Calu3 (cell line): ENCODE results near the gene ARMC9. TPM values are rescaled to one million over a fixed set of nuclear protein-coding genes. Genes with fewer than 3 reads are reported as not detected.
"Not testable (repeated sequence)": the region's sequence is repeated elsewhere in the genome, so short reads cannot be mapped to it uniquely, and the experiment has no call there.

Experiments
- BruUV-seq: library from RNA; stranded (reverse); fragments of 400-500 nt; replicated peaks from 2 replicates; lab custom pipeline; 2021; lab: Mats Ljungman, UMichigan
- CTCF ChIA-PET: fragments of 300-600 bp; sonication (Branson Sonifier 250); formaldehyde crosslinking; loops from one replicate; lab custom pipeline; 2022; ENCODE audit warnings: antibody characterized with exemption; lab: Charles Lee
- DNase-seq: peaks from one replicate; pipeline ENCODE4 v3.0.0; 2022
- H3K27ac Mint-ChIP-seq: one replicate; pipeline ENCODE4 v1.8.0; 2022; ENCODE audit warnings: mixed read lengths; ENCODE audit not compliant: unreplicated experiment
- H3K27me3 Mint-ChIP-seq: one replicate; pipeline ENCODE4 v1.8.0; 2022; ENCODE audit warnings: mixed read lengths; ENCODE audit not compliant: unreplicated experiment
- H3K36me3 Mint-ChIP-seq: one replicate; pipeline ENCODE4 v1.8.0; 2022; ENCODE audit warnings: mild to moderate bottlenecking, moderate library complexity, mixed read lengths; ENCODE audit not compliant: insufficient read depth, unreplicated experiment
- H3K4me1 Mint-ChIP-seq: one replicate; pipeline ENCODE4 v1.8.0; 2022; ENCODE audit warnings: mild to moderate bottlenecking, low read depth, mixed read lengths; ENCODE audit not compliant: unreplicated experiment
- H3K4me3 Mint-ChIP-seq: one replicate; pipeline ENCODE4 v1.8.0; 2022; ENCODE audit warnings: mild to moderate bottlenecking, low read depth, moderate library complexity, mixed read lengths; ENCODE audit not compliant: unreplicated experiment
- H3K9me3 Mint-ChIP-seq: one replicate; pipeline ENCODE4 v1.8.0; 2022; ENCODE audit warnings: low read depth, mixed read lengths; ENCODE audit not compliant: unreplicated experiment
- intact Hi-C: fragments of 100-400 bp; cut with micrococcal nuclease; formaldehyde crosslinking; loops from one replicate; pipeline ENCODE4 v1.10.0; 2022; ENCODE audit not compliant: unreplicated experiment
- total RNA-seq: library from RNA; stranded (reverse); gene quantifications from 2 replicates; pipeline ENCODE4 v1.2.3, GENCODE V29; 2022
- TF ChIP-seq, protein P1 (sequence below): fragments of 200-600 bp; IDR thresholded peaks from one replicate; pipeline ENCODE4 v1.8.0; 2022; ENCODE audit warnings: antibody characterized with exemption; ENCODE audit not compliant: unreplicated experiment

The ARMC9 gene
- total RNA-seq, 1 experiment from 2014 or later = 13.6 TPM

DNA sequence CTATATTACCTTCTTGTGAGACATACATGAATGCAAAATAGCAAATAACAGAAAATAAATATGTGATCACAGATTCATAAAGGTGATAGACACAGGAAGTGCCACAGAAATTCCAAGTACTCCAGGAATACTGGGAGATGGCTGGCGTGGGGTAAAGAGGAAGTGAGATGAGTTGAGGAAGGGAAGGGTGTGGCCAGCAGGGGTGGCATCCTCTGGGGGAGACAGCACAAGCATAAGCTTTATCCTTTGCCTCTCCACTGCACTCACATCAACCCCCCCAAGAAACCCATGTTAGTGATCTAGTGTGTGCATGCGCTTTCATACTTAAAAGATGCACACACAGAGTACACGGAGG is 102.3 kb downstream of the ARMC9 start:
- Mint-ChIP-seq H3K4me1 (peaks cover 13% of the 10 kb centered on the region), H3K36me3 (no peaks in the 10 kb centered on the region), H3K27me3 (no peaks in the 10 kb centered on the region), H3K9me3 (no peaks in the 10 kb centered on the region), H3K4me3 (no peak overlapping the region), H3K27ac (no peak overlapping the region)
- DNase-seq = no peak
- TF ChIP-seq, protein P1, sequence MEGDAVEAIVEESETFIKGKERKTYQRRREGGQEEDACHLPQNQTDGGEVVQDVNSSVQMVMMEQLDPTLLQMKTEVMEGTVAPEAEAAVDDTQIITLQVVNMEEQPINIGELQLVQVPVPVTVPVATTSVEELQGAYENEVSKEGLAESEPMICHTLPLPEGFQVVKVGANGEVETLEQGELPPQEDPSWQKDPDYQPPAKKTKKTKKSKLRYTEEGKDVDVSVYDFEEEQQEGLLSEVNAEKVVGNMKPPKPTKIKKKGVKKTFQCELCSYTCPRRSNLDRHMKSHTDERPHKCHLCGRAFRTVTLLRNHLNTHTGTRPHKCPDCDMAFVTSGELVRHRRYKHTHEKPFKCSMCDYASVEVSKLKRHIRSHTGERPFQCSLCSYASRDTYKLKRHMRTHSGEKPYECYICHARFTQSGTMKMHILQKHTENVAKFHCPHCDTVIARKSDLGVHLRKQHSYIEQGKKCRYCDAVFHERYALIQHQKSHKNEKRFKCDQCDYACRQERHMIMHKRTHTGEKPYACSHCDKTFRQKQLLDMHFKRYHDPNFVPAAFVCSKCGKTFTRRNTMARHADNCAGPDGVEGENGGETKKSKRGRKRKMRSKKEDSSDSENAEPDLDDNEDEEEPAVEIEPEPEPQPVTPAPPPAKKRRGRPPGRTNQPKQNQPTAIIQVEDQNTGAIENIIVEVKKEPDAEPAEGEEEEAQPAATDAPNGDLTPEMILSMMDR = no peak
- CTCF ChIA-PET = interaction anchor here (1.1 kb wide), 1 partner anchor 105 kb away, joined by 3 read pairs; no protein-coding TSS in a partner anchor
- BruUV-seq = no TSS peak
- intact Hi-C loops = no loop called here

DNA sequence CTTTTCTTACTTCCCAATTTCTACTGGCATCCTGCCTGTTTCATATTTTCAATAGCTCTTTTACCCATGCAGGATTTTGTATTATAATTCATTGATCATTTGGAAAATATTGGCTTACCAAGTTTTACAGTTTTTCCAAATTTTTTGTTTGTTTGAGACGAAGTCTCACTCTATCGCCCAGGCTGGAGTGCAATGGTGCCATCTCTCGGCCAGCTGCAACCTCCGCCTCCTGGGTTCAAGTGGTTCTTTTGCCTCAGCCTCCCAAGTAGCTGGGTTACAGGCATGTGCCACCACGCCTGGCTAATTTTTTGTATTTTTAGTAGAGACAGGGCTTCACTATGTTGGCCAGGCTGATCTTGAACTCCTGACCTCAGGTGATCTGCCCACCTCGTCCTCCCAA is 105.8 kb downstream of the ARMC9 start:
- H3K9me3 Mint-ChIP-seq, DNase-seq, intact Hi-C loops, H3K36me3 Mint-ChIP-seq, H3K27ac Mint-ChIP-seq, H3K4me3 Mint-ChIP-seq, CTCF ChIA-PET, BruUV-seq, H3K27me3 Mint-ChIP-seq: not testable (repeated sequence)
- H3K4me1 Mint-ChIP-seq = peaks cover 23% of the 10 kb centered on the region

DNA sequence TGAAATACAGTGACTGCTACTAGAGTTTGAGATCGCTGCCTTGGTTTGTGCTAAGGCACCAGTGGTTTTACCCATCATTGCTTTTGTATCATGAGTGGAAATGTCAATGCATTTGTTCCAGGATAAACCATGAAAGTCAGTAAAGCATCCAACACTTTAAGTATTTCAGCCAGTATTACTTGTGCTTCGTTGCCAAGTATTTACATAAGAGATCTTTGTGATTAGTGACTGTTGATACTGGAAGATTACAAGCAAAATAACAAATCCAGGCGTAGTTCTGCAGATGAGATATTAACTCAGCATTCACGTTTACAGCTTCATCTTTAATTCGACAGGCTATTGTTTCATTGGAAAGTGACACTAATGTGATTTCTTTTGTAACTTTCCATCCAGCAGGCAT is 106.8 kb downstream of the ARMC9 start:
- no peaks in the 10 kb centered on the region for H3K9me3 Mint-ChIP-seq
- no peak overlapping the region for H3K27ac Mint-ChIP-seq
- BruUV-seq = no TSS peak
- H3K4me3 Mint-ChIP-seq = no peak overlapping the region
- intact Hi-C loops = loop anchor here (5.0 kb wide), 1 partner anchor 37 kb away; no protein-coding TSS in a partner anchor
- TF ChIP-seq, protein P1 = no peak
- DNase-seq = no peak
- H3K4me1 Mint-ChIP-seq = peaks cover 16% of the 10 kb centered on the region
- no peaks in the 10 kb centered on the region for H3K36me3 Mint-ChIP-seq
- CTCF ChIA-PET = no interaction called here
- no peaks in the 10 kb centered on the region for H3K27me3 Mint-ChIP-seq

DNA sequence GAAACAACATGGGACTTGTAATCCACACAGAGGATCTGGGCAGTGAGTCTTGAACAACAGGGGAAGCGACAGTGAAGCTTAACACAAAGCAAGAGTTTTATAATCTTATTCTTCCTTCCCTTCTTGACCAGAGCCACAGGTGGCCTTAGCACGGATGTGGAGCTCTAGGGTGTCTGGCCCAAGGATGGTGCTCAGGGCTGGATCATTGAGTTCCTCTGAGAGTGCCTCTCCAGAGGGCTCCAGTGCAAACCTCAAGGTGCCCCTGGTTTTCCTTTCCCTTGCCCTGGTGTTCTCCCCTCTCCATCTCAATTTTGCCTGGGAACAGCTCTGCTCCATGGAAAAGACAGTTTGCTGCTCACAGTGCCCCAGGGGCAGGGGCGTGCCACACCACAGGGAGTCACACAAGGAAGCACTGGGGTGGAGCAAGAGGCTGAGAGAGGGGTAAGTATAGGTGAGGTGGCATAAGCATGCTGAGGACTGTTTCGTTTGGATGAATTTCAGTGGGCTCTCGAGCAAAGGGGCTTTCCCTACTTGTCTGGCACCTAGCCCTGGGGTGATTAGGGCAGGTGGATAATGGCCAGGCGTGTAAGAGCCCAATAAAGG is 108.5 kb downstream of the ARMC9 start:
- BruUV-seq = no TSS peak
- no peaks in the 10 kb centered on the region for H3K9me3 Mint-ChIP-seq
- intact Hi-C loops = loop anchor here (5.0 kb wide), 1 partner anchor 35 kb away; no protein-coding TSS in a partner anchor
- H3K4me1 Mint-ChIP-seq = peaks cover 11% of the 10 kb centered on the region
- H3K27me3 Mint-ChIP-seq = no peaks in the 10 kb centered on the region
- DNase-seq = peak; percentile 16
- H3K27ac Mint-ChIP-seq = no peak overlapping the region
- TF ChIP-seq, protein P1 = no peak
- CTCF ChIA-PET = interaction anchor here (0.6 to 1.2 kb wide), 2 partner anchors 10 to 1357 kb away, joined by 3 to 5 read pairs; no protein-coding TSS in a partner anchor
- no peaks in the 10 kb centered on the region for H3K36me3 Mint-ChIP-seq
- H3K4me3 Mint-ChIP-seq = no peak overlapping the region

DNA sequence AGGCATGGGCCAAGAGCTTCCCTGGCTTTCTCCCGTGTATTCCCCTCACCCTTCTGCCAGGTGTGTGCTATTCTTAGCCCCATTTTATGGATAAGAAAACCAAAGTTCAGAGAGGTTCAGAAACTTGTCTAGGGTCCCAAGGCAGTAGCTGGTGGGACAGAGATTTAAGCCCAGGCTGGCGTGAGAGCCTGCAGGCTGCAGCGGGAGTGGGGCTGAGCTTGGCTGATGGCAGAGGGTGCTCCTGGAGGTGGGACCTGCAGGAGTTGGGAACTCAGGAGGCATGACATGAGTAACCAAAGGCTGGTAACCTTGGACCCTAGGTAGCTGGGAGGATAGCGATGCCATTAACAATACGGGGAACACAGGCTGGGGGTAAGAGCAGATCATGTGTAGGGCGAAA is 109.8 kb downstream of the ARMC9 start:
- no peak overlapping the region for H3K27ac Mint-ChIP-seq
- no peaks in the 10 kb centered on the region for H3K9me3 Mint-ChIP-seq
- CTCF ChIA-PET = interaction anchor here (1.2 kb wide), 1 partner anchor 9 kb away, joined by 3 read pairs; no protein-coding TSS in a partner anchor
- H3K4me1 Mint-ChIP-seq = peaks cover 11% of the 10 kb centered on the region
- intact Hi-C loops = loop anchor here (5.0 kb wide), 1 partner anchor 34 kb away; no protein-coding TSS in a partner anchor
- no peaks in the 10 kb centered on the region for H3K27me3 Mint-ChIP-seq
- no peaks in the 10 kb centered on the region for H3K36me3 Mint-ChIP-seq
- no peak overlapping the region for H3K4me3 Mint-ChIP-seq
- TF ChIP-seq, protein P1 = no peak
- BruUV-seq = no TSS peak
- DNase-seq = no peak
